Liver (tissue), 9 donors: ENCODE measurements around the gene CEMIP. TPM values are rescaled to one million over a fixed set of nuclear protein-coding genes. Genes with fewer than 3 reads are reported as not detected.

Experiments
- DNase-seq: peaks from one replicate; pipeline ENCODE4 v3.0.0-alpha.2; 2017; ENCODE audit warnings: low spot score
- H3K27ac ChIP-seq, 2 donors: one replicate each; pipeline ENCODE4 v1.7.0; 2013; ENCODE audit warnings: inconsistent platforms in 2 of 2, low read length in 2 of 2, control low read depth in 1 of 2, low read depth in 1 of 2, mild to moderate bottlenecking in 1 of 2
- H3K27me3 ChIP-seq, 4 donors: one replicate each; pipeline versions ENCODE4 v1.6.1 to v1.7.0; 2013; ENCODE audit warnings: low read length in 3 of 4, inconsistent platforms in 1 of 4, mild to moderate bottlenecking in 1 of 4, moderate library complexity in 1 of 4; ENCODE audit not compliant: control insufficient read depth in 4 of 4, insufficient read depth in 4 of 4
- H3K36me3 ChIP-seq, 4 donors: one replicate each; pipeline versions ENCODE4 v1.6.1 to v1.7.0; 2013; ENCODE audit warnings: low read length in 3 of 4, mild to moderate bottlenecking in 3 of 4, low read depth in 1 of 4, moderate library complexity in 1 of 4; ENCODE audit not compliant: control insufficient read depth in 4 of 4, insufficient read depth in 3 of 4
- H3K4me1 ChIP-seq, 4 donors: one replicate each; pipeline versions ENCODE4 v1.6.1 to v1.7.0; 2013; ENCODE audit warnings: low read length in 3 of 4, mild to moderate bottlenecking in 3 of 4, moderate library complexity in 1 of 4; ENCODE audit not compliant: control insufficient read depth in 4 of 4, insufficient read depth in 4 of 4
- H3K4me3 ChIP-seq, 3 donors: one replicate each; pipeline versions ENCODE4 v1.6.1 to v1.7.0; 2013; ENCODE audit warnings: low read length in 3 of 3, control low read depth in 1 of 3, low read depth in 1 of 3, mild to moderate bottlenecking in 1 of 3
- H3K9ac ChIP-seq, 2 donors: one replicate each; pipeline ENCODE4 v1.7.0; 2013; ENCODE audit warnings: low read length in 2 of 2, mild to moderate bottlenecking in 2 of 2, moderate library complexity in 2 of 2, control low read depth in 1 of 2, low read depth in 1 of 2
- H3K9me3 ChIP-seq, 4 donors: one replicate each; pipeline versions ENCODE4 v1.6.1 to v1.7.0; 2013; ENCODE audit warnings: low read length in 3 of 4; ENCODE audit not compliant: control insufficient read depth in 4 of 4
- ATF3 ChIP-seq: IDR thresholded peaks from 2 replicates; pipeline ENCODE4 v1.6.1; 2016; ENCODE audit warnings: antibody characterized with exemption
- CTCF ChIP-seq: fragments of 150-350 bp; IDR thresholded peaks from 2 replicates; pipeline ENCODE4 v1.5.1; 2017; ENCODE audit warnings: improper control_type of control experiment, low read depth, low read length; ENCODE audit not compliant: missing input control
- EGR1 ChIP-seq, 2 donors: IDR thresholded peaks; 2 replicates each; pipeline ENCODE4 v1.6.1; 2016 to 2018; ENCODE audit warnings: antibody characterized with exemption in 2 of 2, low read depth in 2 of 2
- FOXA2 ChIP-seq: IDR thresholded peaks from 2 replicates; pipeline ENCODE4 v1.6.1; 2016; ENCODE audit warnings: antibody characterized with exemption
- GABPA ChIP-seq, 2 donors: IDR thresholded peaks in 1 of 2; conservative IDR thresholded peaks in 1 of 2; 2 replicates each; pipeline ENCODE4 v1.6.1; 2016; ENCODE audit warnings: antibody characterized with exemption in 2 of 2, mild to moderate bottlenecking in 1 of 2, moderate library complexity in 1 of 2
- HNF4A ChIP-seq, 2 donors: conservative IDR thresholded peaks; 2 replicates each; pipeline ENCODE4 v1.6.1; 2016; ENCODE audit warnings: antibody characterized with exemption in 2 of 2, mild to moderate bottlenecking in 2 of 2
- HNF4G ChIP-seq: IDR thresholded peaks from 2 replicates; pipeline ENCODE4 v1.6.1; 2016; ENCODE audit warnings: antibody characterized with exemption
- JUND ChIP-seq, 2 donors: IDR thresholded peaks; 2 replicates each; pipeline ENCODE4 v1.6.1; 2016; ENCODE audit warnings: antibody characterized with exemption in 2 of 2
- NR2F2 ChIP-seq: IDR thresholded peaks from 2 replicates; pipeline ENCODE4 v1.6.1; 2016; ENCODE audit warnings: antibody characterized with exemption
- RAD21 ChIP-seq, 2 donors: IDR thresholded peaks; 2 replicates each; pipeline ENCODE4 v1.6.1; 2016; ENCODE audit warnings: antibody characterized with exemption in 2 of 2, mild to moderate bottlenecking in 2 of 2
- RXRA ChIP-seq, 2 donors: IDR thresholded peaks; 2 replicates each; pipeline ENCODE4 v1.6.1; 2017 to 2018; ENCODE audit warnings: antibody characterized with exemption in 2 of 2, mild to moderate bottlenecking in 1 of 2
- TAF1 ChIP-seq: conservative IDR thresholded peaks from 2 replicates; pipeline ENCODE4 v1.6.1; 2016; ENCODE audit warnings: antibody characterized with exemption, mild to moderate bottlenecking
- YY1 ChIP-seq: IDR thresholded peaks from 2 replicates; pipeline ENCODE4 v1.6.1; 2016; ENCODE audit warnings: antibody characterized with exemption, mild to moderate bottlenecking
- WGBS: extraction: QIAGEN DNeasy Blood & Tissue Kit; methylation state at CpG from one replicate; pipeline ENCODE4 v1.1.7; 2013; 5-methylcytosine and 5-hydroxymethylcytosine counted together
- polyA plus RNA-seq, 2 donors: library from polyadenylated mRNA; stranded (reverse) in 1 of 2; unstranded in 1 of 2; fragments of 200-250 nt in 1 of 2; fragments of >200 nt in 1 of 2; fragmentation: Nextera tagmentation in 1 of 2; extraction: Ambion mirVana in 1 of 2; gene quantifications; one replicate each; pipeline versions ENCODE4 v1.2.1 to v1.2.3, GENCODE V29; 2013 to 2015
- total RNA-seq, 2 donors: library from RNA; depleted of rRNA; stranded (reverse); fragments of >200 nt; gene quantifications; one replicate each; pipeline ENCODE4 v1.2.3, GENCODE V29; 2014
- TF ChIP-seq, protein P1 (sequence below): IDR thresholded peaks from 2 replicates; pipeline ENCODE4 v1.6.1; 2016; ENCODE audit warnings: antibody characterized with exemption
- TF ChIP-seq, protein P2 (sequence below): IDR thresholded peaks from 2 replicates; pipeline ENCODE4 v1.6.1; 2016; ENCODE audit warnings: antibody characterized with exemption
- TF ChIP-seq, protein P3 (sequence below): IDR thresholded peaks from 2 replicates; pipeline ENCODE4 v1.6.1; 2016; ENCODE audit warnings: antibody characterized with exemption, mild to moderate bottlenecking
- donor health status: healthy.
- donor health status: healthy.
- donor health status: healthy.
- donor health status: healthy.
- donor health status: healthy.

Gene CEMIP
- total and polyA plus RNA-seq, 4 donors, result under 0.01 to 0.89 (median 0.21) TPM

GRCh38 chr15:80790236-80790635 is 11.1 kb downstream of the CEMIP start (continued):
- no peak for TF ChIP-seq GABPA (IDR thresholded peaks at IDR 0.05 in 1 of 2, conservative IDR thresholded peaks at IDR 0.05 in 1 of 2)
- TF ChIP-seq RXRA (IDR thresholded peaks at IDR 0.05), result no peak

GRCh38 chr15:80791004-80791403 is 11.8 kb downstream of the CEMIP start:
- H3K27ac ChIP-seq, result no peak overlapping the region
- H3K4me1 ChIP-seq, result no peaks in the 10 kb centered on the region
- 85% methylated on average over 1 of the region's 1 CpG for WGBS
- TF ChIP-seq CTCF (no peak), ATF3 (no peak), EGR1 (IDR thresholded peaks at IDR 0.05; ENCODE audit: low read depth in 2 of 2) (no peak), RXRA (IDR thresholded peaks at IDR 0.05) (no peak), YY1 (no peak), JUND (IDR thresholded peaks at IDR 0.05) (no peak), GABPA (IDR thresholded peaks at IDR 0.05 in 1 of 2, conservative IDR thresholded peaks at IDR 0.05 in 1 of 2) (no peak), HNF4G (no peak), FOXA2 (no peak), NR2F2 (no peak)
- TF ChIP-seq, protein P1, sequence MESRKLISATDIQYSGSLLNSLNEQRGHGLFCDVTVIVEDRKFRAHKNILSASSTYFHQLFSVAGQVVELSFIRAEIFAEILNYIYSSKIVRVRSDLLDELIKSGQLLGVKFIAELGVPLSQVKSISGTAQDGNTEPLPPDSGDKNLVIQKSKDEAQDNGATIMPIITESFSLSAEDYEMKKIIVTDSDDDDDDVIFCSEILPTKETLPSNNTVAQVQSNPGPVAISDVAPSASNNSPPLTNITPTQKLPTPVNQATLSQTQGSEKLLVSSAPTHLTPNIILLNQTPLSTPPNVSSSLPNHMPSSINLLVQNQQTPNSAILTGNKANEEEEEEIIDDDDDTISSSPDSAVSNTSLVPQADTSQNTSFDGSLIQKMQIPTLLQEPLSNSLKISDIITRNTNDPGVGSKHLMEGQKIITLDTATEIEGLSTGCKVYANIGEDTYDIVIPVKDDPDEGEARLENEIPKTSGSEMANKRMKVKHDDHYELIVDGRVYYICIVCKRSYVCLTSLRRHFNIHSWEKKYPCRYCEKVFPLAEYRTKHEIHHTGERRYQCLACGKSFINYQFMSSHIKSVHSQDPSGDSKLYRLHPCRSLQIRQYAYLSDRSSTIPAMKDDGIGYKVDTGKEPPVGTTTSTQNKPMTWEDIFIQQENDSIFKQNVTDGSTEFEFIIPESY, result no peak
- DNase-seq, result no peak
- no peaks in the 10 kb centered on the region for H3K36me3 ChIP-seq
- H3K4me3 ChIP-seq, result no peak overlapping the region
- H3K9ac ChIP-seq, result no peak overlapping the region
- peaks cover 0 to 7% (median 1%) of the 10 kb centered on the region in 4 donors for H3K27me3 ChIP-seq
- H3K9me3 ChIP-seq, result no peaks in the 10 kb centered on the region

DNA sequence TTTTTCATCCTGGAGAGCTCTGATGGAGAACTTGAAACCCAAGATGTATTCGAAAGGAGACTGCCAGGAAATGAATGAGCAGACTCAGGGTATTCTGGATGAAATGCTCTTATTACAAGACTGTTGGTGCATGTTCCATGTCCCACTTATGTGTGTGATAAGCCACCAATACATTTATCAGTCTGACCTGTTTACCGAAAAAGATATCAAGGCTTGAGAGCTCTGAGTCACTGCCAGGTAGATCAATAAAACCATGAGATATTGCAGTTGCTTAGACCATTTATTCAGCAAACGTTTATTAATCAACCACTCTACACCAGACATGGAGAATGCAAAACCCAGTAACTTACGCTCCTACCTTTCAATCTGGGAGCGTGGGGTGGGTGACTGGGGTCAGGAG is 17.2 kb downstream of the CEMIP start:
- Histone ChIP-seq H3K36me3 (no peaks in the 10 kb centered on the region), H3K9me3 (no peaks in the 10 kb centered on the region), H3K4me3 (no peak overlapping the region), H3K9ac (no peak overlapping the region), H3K27me3 (peaks cover 0 to 7% (median 1%) of the 10 kb centered on the region in 4 donors), H3K27ac (no peak overlapping the region), H3K4me1 (no peaks in the 10 kb centered on the region)
- WGBS, result 48% methylated on average over 5 of the region's 5 CpGs
- DNase-seq, result no peak
- TF ChIP-seq, protein P2, sequence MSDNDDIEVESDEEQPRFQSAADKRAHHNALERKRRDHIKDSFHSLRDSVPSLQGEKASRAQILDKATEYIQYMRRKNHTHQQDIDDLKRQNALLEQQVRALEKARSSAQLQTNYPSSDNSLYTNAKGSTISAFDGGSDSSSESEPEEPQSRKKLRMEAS, result no peak
- no peak for TF ChIP-seq FOXA2
- TF ChIP-seq HNF4A (conservative IDR thresholded peaks at IDR 0.05), result no peak
- TF ChIP-seq, protein P3, sequence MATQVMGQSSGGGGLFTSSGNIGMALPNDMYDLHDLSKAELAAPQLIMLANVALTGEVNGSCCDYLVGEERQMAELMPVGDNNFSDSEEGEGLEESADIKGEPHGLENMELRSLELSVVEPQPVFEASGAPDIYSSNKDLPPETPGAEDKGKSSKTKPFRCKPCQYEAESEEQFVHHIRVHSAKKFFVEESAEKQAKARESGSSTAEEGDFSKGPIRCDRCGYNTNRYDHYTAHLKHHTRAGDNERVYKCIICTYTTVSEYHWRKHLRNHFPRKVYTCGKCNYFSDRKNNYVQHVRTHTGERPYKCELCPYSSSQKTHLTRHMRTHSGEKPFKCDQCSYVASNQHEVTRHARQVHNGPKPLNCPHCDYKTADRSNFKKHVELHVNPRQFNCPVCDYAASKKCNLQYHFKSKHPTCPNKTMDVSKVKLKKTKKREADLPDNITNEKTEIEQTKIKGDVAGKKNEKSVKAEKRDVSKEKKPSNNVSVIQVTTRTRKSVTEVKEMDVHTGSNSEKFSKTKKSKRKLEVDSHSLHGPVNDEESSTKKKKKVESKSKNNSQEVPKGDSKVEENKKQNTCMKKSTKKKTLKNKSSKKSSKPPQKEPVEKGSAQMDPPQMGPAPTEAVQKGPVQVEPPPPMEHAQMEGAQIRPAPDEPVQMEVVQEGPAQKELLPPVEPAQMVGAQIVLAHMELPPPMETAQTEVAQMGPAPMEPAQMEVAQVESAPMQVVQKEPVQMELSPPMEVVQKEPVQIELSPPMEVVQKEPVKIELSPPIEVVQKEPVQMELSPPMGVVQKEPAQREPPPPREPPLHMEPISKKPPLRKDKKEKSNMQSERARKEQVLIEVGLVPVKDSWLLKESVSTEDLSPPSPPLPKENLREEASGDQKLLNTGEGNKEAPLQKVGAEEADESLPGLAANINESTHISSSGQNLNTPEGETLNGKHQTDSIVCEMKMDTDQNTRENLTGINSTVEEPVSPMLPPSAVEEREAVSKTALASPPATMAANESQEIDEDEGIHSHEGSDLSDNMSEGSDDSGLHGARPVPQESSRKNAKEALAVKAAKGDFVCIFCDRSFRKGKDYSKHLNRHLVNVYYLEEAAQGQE, result no peak
- no peak for TF ChIP-seq YY1
- TF ChIP-seq NR2F2, result no peak
- no peak for TF ChIP-seq ATF3
- TF ChIP-seq CTCF, result no peak
- TF ChIP-seq HNF4G, result no peak
- TF ChIP-seq RAD21 (IDR thresholded peaks at IDR 0.05), result no peak
- TF ChIP-seq, protein P1, result no peak
- no peak for TF ChIP-seq TAF1
- no peak for TF ChIP-seq GABPA (IDR thresholded peaks at IDR 0.05 in 1 of 2, conservative IDR thresholded peaks at IDR 0.05 in 1 of 2)
- no peak for TF ChIP-seq RXRA (IDR thresholded peaks at IDR 0.05)
- no peak for TF ChIP-seq EGR1 (IDR thresholded peaks at IDR 0.05; ENCODE audit: low read depth in 2 of 2)
- TF ChIP-seq JUND (IDR thresholded peaks at IDR 0.05), result no peak
